Measurements from ENCODE around the gene PTMS.
"Not testable (repeated sequence)": the region's sequence is repeated elsewhere in the genome, so short reads cannot be mapped to it uniquely, and the experiment has no call there.

The PTMS gene

GRCh38 chr12:6735448-6736191, 30.5 kb upstream of the PTMS start:
- Histone ChIP-seq H3K27ac (ENCODE audit: low read depth, low read length) (peak overlapping the region; percentile 30), H3K4me1 (ENCODE audit: control insufficient read depth, insufficient read depth, low read length, unreplicated experiment) (peaks cover 18% of the 10 kb centered on the region), H3K27me3 (ENCODE audit: insufficient read depth, low read length) (no peaks in the 10 kb centered on the region), H3K36me3 (ENCODE audit: insufficient read depth, low read length) (peaks cover 8% of the 10 kb centered on the region; the same call in 1 of the 2 replicates), H2AFZ (ENCODE audit: low read length, unreplicated experiment) (peak overlapping the region; percentile 34), H3K79me2 (ENCODE audit: control insufficient read depth, insufficient read depth, low read length, unreplicated experiment) (no peaks in the 10 kb centered on the region), H3K4me3 (ENCODE audit: low read depth, low read length) (no peak overlapping the region)

GRCh38 chr12:6736754-6737153, 29.4 kb upstream of the PTMS start:
- H3K4me1 ChIP-seq (ENCODE audit: control insufficient read depth, insufficient read depth, low read length, unreplicated experiment): peaks cover 18% of the 10 kb centered on the region
- no peak overlapping the region for H3K27ac ChIP-seq (ENCODE audit: low read depth, low read length)
- H3K4me3 ChIP-seq (ENCODE audit: low read depth, low read length): no peak overlapping the region

GRCh38 chr12:6742080-6742479, 24.1 kb upstream of the PTMS start:
- H3K27me3 ChIP-seq (ENCODE audit: insufficient read depth, low read length); H3K36me3 ChIP-seq (ENCODE audit: insufficient read depth, low read length); H3K4me3 ChIP-seq (ENCODE audit: low read depth, low read length); H2AFZ ChIP-seq (ENCODE audit: low read length, unreplicated experiment); H3K4me1 ChIP-seq (ENCODE audit: control insufficient read depth, insufficient read depth, low read length, unreplicated experiment); H3K27ac ChIP-seq (ENCODE audit: low read depth, low read length); H3K79me2 ChIP-seq (ENCODE audit: control insufficient read depth, insufficient read depth, low read length, unreplicated experiment): not testable (repeated sequence)

More at GRCh38 chr12:6736754-6737153, 29.4 kb upstream of the PTMS start:
- 0 out of 2 replicates have a peak, but pooled peaks cover 4% of the 10 kb centered on the region for H3K36me3 ChIP-seq (ENCODE audit: insufficient read depth, low read length)
- no peak overlapping the region for H2AFZ ChIP-seq (ENCODE audit: low read length, unreplicated experiment)
- H3K27me3 ChIP-seq (ENCODE audit: insufficient read depth, low read length): no peaks in the 10 kb centered on the region
- H3K79me2 ChIP-seq (ENCODE audit: control insufficient read depth, insufficient read depth, low read length, unreplicated experiment): no peaks in the 10 kb centered on the region

DNA sequence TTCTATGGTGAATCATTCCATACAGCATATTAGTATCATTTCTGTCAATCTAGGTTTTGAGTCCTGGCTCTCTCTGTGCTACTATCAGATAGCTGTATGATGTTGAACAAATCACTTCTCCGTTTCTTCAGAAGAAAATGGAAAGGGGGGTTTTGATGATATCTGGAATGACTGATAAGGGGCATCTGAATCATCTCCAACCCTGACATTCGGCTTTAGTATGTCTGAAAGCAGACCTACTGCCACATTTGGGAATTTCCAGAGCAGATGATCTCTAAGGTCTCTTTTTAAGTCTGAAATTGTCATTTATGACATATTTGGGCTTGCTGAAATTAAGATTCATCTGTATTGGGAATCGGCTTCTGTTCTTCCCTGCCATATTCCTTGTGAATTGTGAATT, 23.3 kb upstream of the PTMS start:
- H3K79me2 ChIP-seq (ENCODE audit: control insufficient read depth, insufficient read depth, low read length, unreplicated experiment): no peaks in the 10 kb centered on the region
- no peak overlapping the region for H2AFZ ChIP-seq (ENCODE audit: low read length, unreplicated experiment)
- H3K36me3 ChIP-seq (ENCODE audit: insufficient read depth, low read length): peaks cover 6% of the 10 kb centered on the region; the same call in 1 of the 2 replicates
- no peaks in the 10 kb centered on the region for H3K4me1 ChIP-seq (ENCODE audit: control insufficient read depth, insufficient read depth, low read length, unreplicated experiment)
- H3K27me3 ChIP-seq (ENCODE audit: insufficient read depth, low read length): no peaks in the 10 kb centered on the region
- H3K4me3 ChIP-seq (ENCODE audit: low read depth, low read length): no peak overlapping the region
- H3K27ac ChIP-seq (ENCODE audit: low read depth, low read length): no peak overlapping the region

DNA sequence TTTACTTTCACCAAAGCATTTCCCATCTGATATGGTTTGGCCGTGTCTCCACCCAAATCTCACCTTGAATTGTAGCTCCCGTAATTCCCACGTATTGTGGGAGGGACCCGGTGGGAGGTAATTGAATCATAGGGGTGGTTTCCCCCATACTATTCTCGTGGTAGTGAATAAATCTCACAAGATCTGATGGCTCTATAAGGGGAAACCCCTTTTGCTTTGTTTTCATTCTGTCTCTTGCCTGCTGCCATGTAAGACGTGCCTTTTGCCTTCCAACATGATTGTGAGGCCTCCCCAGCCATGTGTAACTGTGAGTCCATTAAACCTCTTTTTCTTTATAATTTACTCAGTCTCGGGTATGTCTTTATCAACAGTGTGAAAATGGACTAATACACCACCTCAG, 22.9 kb upstream of the PTMS start:
- not testable (repeated sequence) for H2AFZ ChIP-seq (ENCODE audit: low read length, unreplicated experiment); H3K27me3 ChIP-seq (ENCODE audit: insufficient read depth, low read length); H3K4me3 ChIP-seq (ENCODE audit: low read depth, low read length); H3K79me2 ChIP-seq (ENCODE audit: control insufficient read depth, insufficient read depth, low read length, unreplicated experiment); H3K4me1 ChIP-seq (ENCODE audit: control insufficient read depth, insufficient read depth, low read length, unreplicated experiment); H3K27ac ChIP-seq (ENCODE audit: low read depth, low read length)
- H3K36me3 ChIP-seq (ENCODE audit: insufficient read depth, low read length): peaks cover 11% of the 10 kb centered on the region; the same call in 1 of the 2 replicates

DNA sequence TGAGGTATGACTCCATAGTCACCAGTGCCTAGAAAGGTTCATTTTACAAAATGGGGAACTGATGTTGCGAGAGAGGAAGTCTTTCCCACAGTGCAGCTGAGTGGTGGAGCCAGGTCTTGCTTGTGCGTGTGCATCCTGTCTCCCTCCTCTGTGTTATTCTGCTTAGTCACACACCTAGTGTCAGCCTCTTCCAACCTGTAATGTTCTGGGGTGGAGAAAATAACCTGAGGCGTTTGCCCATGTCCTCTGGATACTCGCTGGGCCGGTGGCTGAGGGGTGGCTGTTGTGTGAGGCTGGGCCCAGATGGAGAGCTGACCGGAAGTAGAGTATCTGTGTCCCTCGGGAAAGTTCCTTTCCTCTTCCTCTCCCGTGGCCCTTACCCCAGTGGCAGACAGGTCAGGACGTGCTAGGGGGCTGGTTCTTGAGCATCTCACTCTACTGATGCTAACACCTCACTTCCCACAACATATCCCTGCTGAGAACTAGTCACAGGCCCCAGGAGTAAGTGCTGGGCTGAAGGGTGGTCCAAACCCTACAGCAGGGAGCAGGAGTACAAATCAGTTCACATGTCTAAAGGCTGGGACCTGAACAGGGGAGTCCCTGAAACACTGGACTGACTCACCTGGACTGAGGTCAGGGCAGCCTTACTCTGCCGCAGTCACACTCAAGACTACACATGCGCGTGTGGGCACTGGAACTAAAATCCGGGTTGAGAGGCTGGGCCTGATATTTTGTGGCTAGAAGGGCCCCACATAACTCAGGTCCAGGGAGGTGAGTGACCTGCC, 20.2 kb upstream of the PTMS start:
- Histone ChIP-seq H3K27ac (ENCODE audit: low read depth, low read length) (no peak overlapping the region), H3K27me3 (ENCODE audit: insufficient read depth, low read length) (no peaks in the 10 kb centered on the region), H3K36me3 (ENCODE audit: insufficient read depth, low read length) (peaks cover 30% of the 10 kb centered on the region), H2AFZ (ENCODE audit: low read length, unreplicated experiment) (no peak overlapping the region), H3K4me1 (ENCODE audit: control insufficient read depth, insufficient read depth, low read length, unreplicated experiment) (no peaks in the 10 kb centered on the region), H3K79me2 (ENCODE audit: control insufficient read depth, insufficient read depth, low read length, unreplicated experiment) (peaks cover 2% of the 10 kb centered on the region), H3K4me3 (ENCODE audit: low read depth, low read length) (no peak overlapping the region)

- Histone ChIP-seq H2AFZ (ENCODE audit: low read length, unreplicated experiment) (no peak overlapping the region), H3K36me3 (ENCODE audit: insufficient read depth, low read length) (peaks cover 38% of the 10 kb centered on the region), H3K27ac (ENCODE audit: low read depth, low read length) (no peak overlapping the region), H3K4me1 (ENCODE audit: control insufficient read depth, insufficient read depth, low read length, unreplicated experiment) (peaks cover 6% of the 10 kb centered on the region), H3K4me3 (ENCODE audit: low read depth, low read length) (no peak overlapping the region), H3K79me2 (ENCODE audit: control insufficient read depth, insufficient read depth, low read length, unreplicated experiment) (peaks cover 15% of the 10 kb centered on the region), H3K27me3 (ENCODE audit: insufficient read depth, low read length) (no peaks in the 10 kb centered on the region)
Measured at GRCh38 chr12:6747216-6747615, 18.9 kb upstream of the PTMS start.

DNA sequence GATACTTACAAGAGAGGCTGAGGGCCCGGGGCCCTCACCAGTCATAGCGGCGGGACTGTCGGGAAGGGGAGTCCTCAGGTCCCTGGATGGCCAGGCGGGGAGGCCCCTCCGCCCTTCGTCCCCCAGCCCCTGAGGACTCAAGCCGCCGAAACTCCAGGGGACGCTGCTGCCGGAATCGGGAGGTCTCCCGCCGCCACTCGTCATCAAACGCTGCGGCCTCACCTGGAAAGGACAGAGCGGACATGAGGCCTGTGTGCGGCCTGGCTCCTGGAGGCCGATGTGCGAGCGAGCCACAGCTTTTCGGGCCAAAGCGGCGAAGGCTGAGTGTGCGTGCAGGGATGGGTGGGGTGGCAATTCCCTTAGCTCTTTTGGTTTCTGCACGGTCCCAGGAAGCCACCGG, 17.4 kb upstream of the PTMS start:
- H3K4me1 ChIP-seq (ENCODE audit: control insufficient read depth, insufficient read depth, low read length, unreplicated experiment): peaks cover 7% of the 10 kb centered on the region
- no peak overlapping the region for H3K27ac ChIP-seq (ENCODE audit: low read depth, low read length)
- peaks cover 22% of the 10 kb centered on the region for H3K79me2 ChIP-seq (ENCODE audit: control insufficient read depth, insufficient read depth, low read length, unreplicated experiment)
- no peaks in the 10 kb centered on the region for H3K27me3 ChIP-seq (ENCODE audit: insufficient read depth, low read length)
- peaks cover 38% of the 10 kb centered on the region for H3K36me3 ChIP-seq (ENCODE audit: insufficient read depth, low read length)
- H2AFZ ChIP-seq (ENCODE audit: low read length, unreplicated experiment): no peak overlapping the region
- H3K4me3 ChIP-seq (ENCODE audit: low read depth, low read length): no peak overlapping the region

- peaks cover 38% of the 10 kb centered on the region for H3K36me3 ChIP-seq (ENCODE audit: insufficient read depth, low read length)
- H3K79me2 ChIP-seq (ENCODE audit: control insufficient read depth, insufficient read depth, low read length, unreplicated experiment): peaks cover 22% of the 10 kb centered on the region
- H3K4me1 ChIP-seq (ENCODE audit: control insufficient read depth, insufficient read depth, low read length, unreplicated experiment): peaks cover 14% of the 10 kb centered on the region
- H3K4me3 ChIP-seq (ENCODE audit: low read depth, low read length): no peak overlapping the region
- H3K27me3 ChIP-seq (ENCODE audit: insufficient read depth, low read length): no peaks in the 10 kb centered on the region
- no peak overlapping the region for H2AFZ ChIP-seq (ENCODE audit: low read length, unreplicated experiment)
- no peak overlapping the region for H3K27ac ChIP-seq (ENCODE audit: low read depth, low read length)
Measured at GRCh38 chr12:6750506-6750905, 15.7 kb upstream of the PTMS start.

DNA sequence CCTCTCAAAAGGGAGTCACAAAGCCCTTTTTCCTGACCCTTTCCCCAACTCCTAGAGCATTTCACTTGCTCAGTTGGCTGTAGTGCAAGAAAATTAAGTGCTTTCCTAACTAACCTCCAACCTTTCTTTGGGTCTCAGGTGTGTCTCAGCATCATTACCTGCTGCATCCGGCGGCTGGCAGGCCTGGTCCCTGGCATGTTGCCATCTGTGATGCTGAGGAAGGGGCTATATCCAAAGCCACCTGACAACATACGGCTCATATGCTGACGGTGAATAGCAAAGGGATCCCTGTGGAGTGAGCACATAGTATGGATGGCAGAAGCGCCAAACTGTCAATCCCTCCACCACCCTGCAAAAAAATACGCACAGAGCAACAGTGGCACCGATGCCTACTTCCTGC, 14.4 kb upstream of the PTMS start:
- Histone ChIP-seq H3K27me3 (ENCODE audit: insufficient read depth, low read length) (no peaks in the 10 kb centered on the region), H3K79me2 (ENCODE audit: control insufficient read depth, insufficient read depth, low read length, unreplicated experiment) (peaks cover 22% of the 10 kb centered on the region), H3K36me3 (ENCODE audit: insufficient read depth, low read length) (peaks cover 38% of the 10 kb centered on the region), H3K27ac (ENCODE audit: low read depth, low read length) (no peak overlapping the region), H3K4me3 (ENCODE audit: low read depth, low read length) (peak overlapping the region; percentile 93), H3K4me1 (ENCODE audit: control insufficient read depth, insufficient read depth, low read length, unreplicated experiment) (peaks cover 14% of the 10 kb centered on the region), H2AFZ (ENCODE audit: low read length, unreplicated experiment) (no peak overlapping the region)
